Measurements from ENCODE around the gene NRARP. TPM values are rescaled to one million over a fixed set of nuclear protein-coding genes. Genes with fewer than 3 reads are reported as not detected.

Gene NRARP
- total and polyA plus RNA-seq, 2 donors (not counting 1 experiment from before 2014, with no cell fraction given) = 5.7 to 11.5 TPM

- no peak overlapping the region for H3K4me2 ChIP-seq (replicated peaks; ENCODE audit: low read depth, low read length, poor library complexity, severe bottlenecking)
- TF ChIP-seq EZH2 (IDR thresholded peaks at IDR 0.05; ENCODE audit: borderline replicate concordance, insufficient read depth, low read depth, low read length, poor library complexity, severe bottlenecking) = no peak
- TF ChIP-seq CTCF (IDR thresholded peaks at IDR 0.05) = no peak
- CTCF ChIA-PET = interaction anchor here (0.9 to 1.1 kb wide), 2 partner anchors 9 to 152 kb away, joined by 3 read pairs; partner anchors contain the start of gene NRARP
- peaks cover 9% of the 10 kb centered on the region for H4K20me1 ChIP-seq (ENCODE audit: control insufficient read depth, insufficient read depth, low read length, poor library complexity, severe bottlenecking)
- POLR2A ChIA-PET = no interaction called here
- intact Hi-C loops (cut with micrococcal nuclease) = loop anchor here (10.0 kb wide), 1 partner anchor 242 kb away; no protein-coding TSS in a partner anchor
- H3K4me3 Mint-ChIP-seq = no peak overlapping the region
- H3K36me3 ChIP-seq (replicated peaks in 1 of 2; ENCODE audit: control extremely low read depth in 1 of 2, control insufficient read depth in 1 of 2, extremely low read depth in 1 of 2, insufficient read depth in 2 of 2, low read length in 1 of 2) = no peaks in the 10 kb centered on the region
- H3K27me3 Mint-ChIP-seq = peaks cover 25% of the 10 kb centered on the region
- no peak overlapping the region for H3K9ac ChIP-seq (ENCODE audit: low read length)
- H3K27ac Mint-ChIP-seq = no peak overlapping the region
- no peak overlapping the region for H3K4me3 ChIP-seq (ENCODE audit: control extremely low read depth in 1 of 5, extremely low read depth in 1 of 5, insufficient read depth in 1 of 5, low read depth in 2 of 5, low read length in 4 of 5)
- H2AFZ ChIP-seq (ENCODE audit: insufficient read depth, low read depth, low read length, poor library complexity, severe bottlenecking) = no peak overlapping the region
- peaks cover 21 to 28% of the 10 kb centered on the region in 2 donors for H3K4me1 ChIP-seq (ENCODE audit: control insufficient read depth in 2 of 2, insufficient read depth in 2 of 2, low read length in 2 of 2)
- no peaks in the 10 kb centered on the region for H3K79me2 ChIP-seq (ENCODE audit: control insufficient read depth, insufficient read depth, low read length)
- peaks cover 0 to 37% (median 18%) of the 10 kb centered on the region in 4 experiments for H3K27me3 ChIP-seq (replicated peaks in 1 of 4; ENCODE audit: control extremely low read depth in 1 of 4, control insufficient read depth in 3 of 4, insufficient read depth in 4 of 4, low read length in 3 of 4)
- ATAC-seq (ENCODE audit: low read depth) (no peak), DNase-seq (no peak)
- H3K27ac ChIP-seq (ENCODE audit: low read length in 2 of 2) = no peak overlapping the region
- H3K9me3 ChIP-seq (ENCODE audit: control extremely low read depth in 1 of 3, control insufficient read depth in 2 of 3, insufficient read depth in 1 of 3, low read length in 2 of 3) = peaks cover 0 to 20% (median 4%) of the 10 kb centered on the region in 3 donors
- H3K4me1 Mint-ChIP-seq = peaks cover 15% of the 10 kb centered on the region
- 99% methylated on average over 8 of the region's 15 CpGs for WGBS (ENCODE audit: insufficient coverage)
- H3K9me3 Mint-ChIP-seq (ENCODE audit: insufficient read depth) = no peaks in the 10 kb centered on the region
Measured at GRCh38 chr9:137293094-137293481, 9.0 kb downstream of the NRARP start.

- Mint-ChIP-seq H3K4me1 (peaks cover 24% of the 10 kb centered on the region), H3K27me3 (no peaks in the 10 kb centered on the region), H3K4me3 (peak overlapping the region; percentile 32), H3K27ac (peak overlapping the region; percentile 83), H3K9me3 (ENCODE audit: insufficient read depth) (no peaks in the 10 kb centered on the region)
- Histone ChIP-seq H3K27me3 (replicated peaks in 1 of 4; ENCODE audit: control extremely low read depth in 1 of 4, control insufficient read depth in 3 of 4, insufficient read depth in 4 of 4, low read length in 3 of 4) (no peaks in the 10 kb centered on the region), H3K27ac (ENCODE audit: low read length in 2 of 2) (peak overlapping the region; percentile 38 to 81), H3K4me1 (ENCODE audit: control insufficient read depth in 2 of 2, insufficient read depth in 2 of 2, low read length in 2 of 2) (peaks cover 19 to 32% of the 10 kb centered on the region in 2 donors), H3K9me3 (ENCODE audit: control extremely low read depth in 1 of 3, control insufficient read depth in 2 of 3, insufficient read depth in 1 of 3, low read length in 2 of 3) (peaks cover 0 to 10% (median 0%) of the 10 kb centered on the region in 3 donors), H2AFZ (ENCODE audit: insufficient read depth, low read depth, low read length, poor library complexity, severe bottlenecking) (no peak overlapping the region), H3K4me2 (replicated peaks; ENCODE audit: low read depth, low read length, poor library complexity, severe bottlenecking) (peak overlapping the region; percentile 18), H4K20me1 (ENCODE audit: control insufficient read depth, insufficient read depth, low read length, poor library complexity, severe bottlenecking) (no peaks in the 10 kb centered on the region), H3K36me3 (replicated peaks in 1 of 2; ENCODE audit: control extremely low read depth in 1 of 2, control insufficient read depth in 1 of 2, extremely low read depth in 1 of 2, insufficient read depth in 2 of 2, low read length in 1 of 2) (peaks cover 0 to 3% of the 10 kb centered on the region in 2 experiments), H3K79me2 (ENCODE audit: control insufficient read depth, insufficient read depth, low read length) (no peaks in the 10 kb centered on the region), H3K4me3 (ENCODE audit: control extremely low read depth in 1 of 5, extremely low read depth in 1 of 5, insufficient read depth in 1 of 5, low read depth in 2 of 5, low read length in 4 of 5) (no peak overlapping the region), H3K9ac (ENCODE audit: low read length) (no peak overlapping the region)
- ChIA-PET POLR2A (interaction anchor here (0.5 to 0.6 kb wide), 2 partner anchors 17 to 155 kb away, joined by 4 read pairs; no protein-coding TSS in a partner anchor), CTCF (interaction anchor here (1.0 to 1.9 kb wide), 12 partner anchors 10 to 293 kb away, joined by 3 to 11 read pairs (median 4); partner anchors contain the start of genes ANAPC2, SSNA1 and TOR4A)
- DNase-seq = peak; percentile 60
- ATAC-seq (ENCODE audit: low read depth) = peak; percentile 35
- 63% methylated on average over 14 of the region's 14 CpGs for WGBS (ENCODE audit: insufficient coverage)
- TF ChIP-seq CTCF (IDR thresholded peaks at IDR 0.05) (peak; percentile 18), EZH2 (IDR thresholded peaks at IDR 0.05; ENCODE audit: borderline replicate concordance, insufficient read depth, low read depth, low read length, poor library complexity, severe bottlenecking) (no peak)
- intact Hi-C loops (cut with micrococcal nuclease) = loop anchor here (2.0 kb wide), 1 partner anchor 158 kb away; no protein-coding TSS in a partner anchor
Measured at GRCh38 chr9:137286975-137287383, 15.1 kb downstream of the NRARP start.
